Measurements from ENCODE around the gene TSPAN17. TPM values are rescaled to one million over a fixed set of nuclear protein-coding genes. Genes with fewer than 3 reads are reported as not detected.

The TSPAN17 gene
- total and polyA plus RNA-seq, 9 of the 15 experiments (the other 6 are each of a cell fraction or from before 2014, with no cell fraction given): 0.73 to 58.3 (median 34.5) TPM

DNA sequence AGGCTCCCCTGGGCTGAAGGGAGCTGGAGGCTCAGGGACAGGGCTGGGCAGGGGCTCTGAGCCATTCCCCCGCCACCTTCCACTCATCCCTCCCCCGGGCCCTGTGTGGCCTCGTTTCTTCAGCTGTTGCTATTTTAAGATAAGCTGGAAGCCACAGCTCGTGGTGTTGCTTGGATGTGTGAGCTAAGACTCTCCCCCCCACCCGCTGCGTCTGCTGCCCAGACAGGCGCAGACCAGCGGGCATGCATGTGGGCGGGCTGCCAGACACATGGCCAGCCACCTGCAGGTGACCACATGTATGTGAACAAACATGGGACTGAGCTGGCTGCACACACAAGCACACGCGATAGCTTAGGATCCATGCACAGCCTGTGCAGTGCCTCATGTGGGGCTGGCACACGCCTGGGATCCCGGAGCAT lies 25.6 kb upstream of the TSPAN17 start:
- POLR2A ChIA-PET: interaction anchor here (0.5 to 1.5 kb wide), 3 partner anchors 9 to 19 kb away, joined by 3 to 4 read pairs (median 4); partner anchors contain the start of genes EIF4E1B and SNCB
- intact Hi-C loops (cut with micrococcal nuclease): no loop called here
- 19% methylated on average over 13 of the region's 13 CpGs for whole genome bisulfite sequencing (ENCODE audit: insufficient coverage, low coverage, missing lambda C conversion rate)
- TF ChIP-seq MCM5 (IDR thresholded peaks at IDR 0.05; ENCODE audit: low read depth): no peak
- TF ChIP-seq SUPT5H (IDR thresholded peaks at IDR 0.05): no peak
- TF ChIP-seq, protein P1, sequence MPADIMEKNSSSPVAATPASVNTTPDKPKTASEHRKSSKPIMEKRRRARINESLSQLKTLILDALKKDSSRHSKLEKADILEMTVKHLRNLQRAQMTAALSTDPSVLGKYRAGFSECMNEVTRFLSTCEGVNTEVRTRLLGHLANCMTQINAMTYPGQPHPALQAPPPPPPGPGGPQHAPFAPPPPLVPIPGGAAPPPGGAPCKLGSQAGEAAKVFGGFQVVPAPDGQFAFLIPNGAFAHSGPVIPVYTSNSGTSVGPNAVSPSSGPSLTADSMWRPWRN (IDR thresholded peaks at IDR 0.05; ENCODE audit: low read depth): no peak
- 0 out of 2 replicates have a peak, but pooled peaks have one; percentile 19 for TF ChIP-seq MEF2A (IDR thresholded peaks at IDR 0.05; ENCODE audit: control insufficient read depth, low read depth, low read length)
- TF ChIP-seq, protein P2, sequence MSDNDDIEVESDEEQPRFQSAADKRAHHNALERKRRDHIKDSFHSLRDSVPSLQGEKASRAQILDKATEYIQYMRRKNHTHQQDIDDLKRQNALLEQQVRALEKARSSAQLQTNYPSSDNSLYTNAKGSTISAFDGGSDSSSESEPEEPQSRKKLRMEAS (CRISPR knock-in tag; IDR thresholded peaks at IDR 0.05): peak; percentile 26; the same call in 1 of the 2 replicates
- TF ChIP-seq, protein P3, sequence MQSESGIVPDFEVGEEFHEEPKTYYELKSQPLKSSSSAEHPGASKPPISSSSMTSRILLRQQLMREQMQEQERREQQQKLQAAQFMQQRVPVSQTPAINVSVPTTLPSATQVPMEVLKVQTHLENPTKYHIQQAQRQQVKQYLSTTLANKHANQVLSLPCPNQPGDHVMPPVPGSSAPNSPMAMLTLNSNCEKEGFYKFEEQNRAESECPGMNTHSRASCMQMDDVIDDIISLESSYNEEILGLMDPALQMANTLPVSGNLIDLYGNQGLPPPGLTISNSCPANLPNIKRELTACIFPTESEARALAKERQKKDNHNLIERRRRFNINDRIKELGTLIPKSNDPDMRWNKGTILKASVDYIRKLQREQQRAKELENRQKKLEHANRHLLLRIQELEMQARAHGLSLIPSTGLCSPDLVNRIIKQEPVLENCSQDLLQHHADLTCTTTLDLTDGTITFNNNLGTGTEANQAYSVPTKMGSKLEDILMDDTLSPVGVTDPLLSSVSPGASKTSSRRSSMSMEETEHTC (IDR thresholded peaks at IDR 0.05): no peak
- no peak for TF ChIP-seq ZNF263 (CRISPR knock-in tag; IDR thresholded peaks at IDR 0.05; ENCODE audit: borderline replicate concordance)
- no peak for TF ChIP-seq ZNF274 (IDR thresholded peaks at IDR 0.05; ENCODE audit: borderline replicate concordance, low read depth, low read length)
- TF ChIP-seq, protein P4, sequence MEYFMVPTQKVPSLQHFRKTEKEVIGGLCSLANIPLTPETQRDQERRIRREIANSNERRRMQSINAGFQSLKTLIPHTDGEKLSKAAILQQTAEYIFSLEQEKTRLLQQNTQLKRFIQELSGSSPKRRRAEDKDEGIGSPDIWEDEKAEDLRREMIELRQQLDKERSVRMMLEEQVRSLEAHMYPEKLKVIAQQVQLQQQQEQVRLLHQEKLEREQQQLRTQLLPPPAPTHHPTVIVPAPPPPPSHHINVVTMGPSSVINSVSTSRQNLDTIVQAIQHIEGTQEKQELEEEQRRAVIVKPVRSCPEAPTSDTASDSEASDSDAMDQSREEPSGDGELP (CRISPR knock-in tag; IDR thresholded peaks at IDR 0.05; ENCODE audit: borderline replicate concordance): peak; percentile 69; the same call in 1 of the 2 replicates
- no peak for TF ChIP-seq SMAD1 (IDR thresholded peaks at IDR 0.05; ENCODE audit: low read depth, low read length, partially characterized antibody)
- TF ChIP-seq, protein P5, sequence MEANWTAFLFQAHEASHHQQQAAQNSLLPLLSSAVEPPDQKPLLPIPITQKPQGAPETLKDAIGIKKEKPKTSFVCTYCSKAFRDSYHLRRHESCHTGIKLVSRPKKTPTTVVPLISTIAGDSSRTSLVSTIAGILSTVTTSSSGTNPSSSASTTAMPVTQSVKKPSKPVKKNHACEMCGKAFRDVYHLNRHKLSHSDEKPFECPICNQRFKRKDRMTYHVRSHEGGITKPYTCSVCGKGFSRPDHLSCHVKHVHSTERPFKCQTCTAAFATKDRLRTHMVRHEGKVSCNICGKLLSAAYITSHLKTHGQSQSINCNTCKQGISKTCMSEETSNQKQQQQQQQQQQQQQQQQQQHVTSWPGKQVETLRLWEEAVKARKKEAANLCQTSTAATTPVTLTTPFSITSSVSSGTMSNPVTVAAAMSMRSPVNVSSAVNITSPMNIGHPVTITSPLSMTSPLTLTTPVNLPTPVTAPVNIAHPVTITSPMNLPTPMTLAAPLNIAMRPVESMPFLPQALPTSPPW (CRISPR knock-in tag; IDR thresholded peaks at IDR 0.05): peak; percentile 66
- TF ChIP-seq, protein P6, sequence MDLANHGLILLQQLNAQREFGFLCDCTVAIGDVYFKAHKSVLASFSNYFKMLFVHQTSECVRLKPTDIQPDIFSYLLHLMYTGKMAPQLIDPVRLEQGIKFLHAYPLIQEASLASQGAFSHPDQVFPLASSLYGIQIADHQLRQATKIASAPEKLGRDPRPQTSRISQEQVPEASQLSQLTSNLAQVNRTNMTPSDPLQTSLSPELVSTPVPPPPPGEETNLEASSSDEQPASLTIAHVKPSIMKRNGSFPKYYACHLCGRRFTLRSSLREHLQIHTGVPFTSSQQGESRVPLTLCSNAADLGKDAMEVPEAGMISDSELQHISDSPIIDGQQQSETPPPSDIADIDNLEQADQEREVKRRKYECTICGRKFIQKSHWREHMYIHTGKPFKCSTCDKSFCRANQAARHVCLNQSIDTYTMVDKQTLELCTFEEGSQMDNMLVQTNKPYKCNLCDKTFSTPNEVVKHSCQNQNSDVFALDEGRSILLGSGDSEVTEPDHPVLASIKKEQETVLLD (IDR thresholded peaks at IDR 0.05): no peak
- no peak for TF ChIP-seq POLR3G (IDR thresholded peaks at IDR 0.05; ENCODE audit: extremely low read depth, insufficient read length, insufficient replicate concordance)
- TF ChIP-seq ZNF436 (CRISPR knock-in tag; IDR thresholded peaks at IDR 0.05): no peak
- no peak for TF ChIP-seq RFX7 (CRISPR knock-in tag; IDR thresholded peaks at IDR 0.05)
- TF ChIP-seq RBM22 (IDR thresholded peaks at IDR 0.05; ENCODE audit: low read depth, low read length, poor library complexity, severe bottlenecking): no peak

More for the DNA sequence above, 25.6 kb upstream of the TSPAN17 start:
- no peak overlapping the region for H3K27ac ChIP-seq (ENCODE audit: extremely low read depth, low read depth, low read length)
- no peak overlapping the region for H3K4me2 ChIP-seq (ENCODE audit: insufficient read depth, low read length)
- CTCF ChIA-PET (ENCODE audit: low intra/inter-chr PET ratio): no interaction called here
- no peaks in the 10 kb centered on the region for H3K9me1 ChIP-seq (ENCODE audit: control insufficient read depth, insufficient read depth, low read length)
- H3K27me3 ChIP-seq (ENCODE audit: control insufficient read depth in 2 of 2, insufficient read depth in 2 of 2, low read length in 2 of 2): peaks cover 25 to 60% of the 10 kb centered on the region in 2 experiments
- in situ Hi-C loops (cut with MboI): no loop called here
- DNase-seq (ENCODE audit: extremely low read depth in 1 of 4, low spot score in 3 of 4) (peak in 2 of 4 experiments; percentile 40 to 51), FAIRE-seq (no peak), ATAC-seq (no peak)
- peaks cover 9% of the 10 kb centered on the region; the same call in 1 of the 2 replicates for H4K20me1 ChIP-seq (replicated peaks; ENCODE audit: control insufficient read depth, insufficient read depth, low read length)
- no peak overlapping the region for H3K4me3 ChIP-seq
- H3K36me3 ChIP-seq (ENCODE audit: control insufficient read depth, insufficient read depth, low read length): no peaks in the 10 kb centered on the region
- peaks cover 8 to 37% of the 10 kb centered on the region in 2 experiments for H3K4me1 ChIP-seq (replicated peaks in 1 of 2; ENCODE audit: control insufficient read depth in 2 of 2, insufficient read depth in 2 of 2, low read length in 2 of 2)
- H2AFZ ChIP-seq (ENCODE audit: low read depth, low read length): no peak overlapping the region
- no TSS peak for BruUV-seq (replicated peaks)
- H3K9ac ChIP-seq (ENCODE audit: insufficient read depth in 1 of 2, low read depth in 2 of 2, low read length in 2 of 2): peak overlapping the region in 1 of 2 experiments; percentile 64; a peak in 2 of 4 replicates
- no peaks in the 10 kb centered on the region for H3K9me3 ChIP-seq (replicated peaks; ENCODE audit: control insufficient read depth, insufficient read depth, low read depth, low read length)
- no peaks in the 10 kb centered on the region for H3K79me2 ChIP-seq (ENCODE audit: control insufficient read depth, insufficient read depth, low read length)
